Measurements from ENCODE around the gene SRSF6.

- TF ChIP-seq CTCF (IDR thresholded peaks at IDR 0.05; ENCODE audit: low read depth, low read length, poor library complexity, severe bottlenecking) = no peak
- no peak for TF ChIP-seq EZH2phosphoT487 (IDR thresholded peaks at IDR 0.05; ENCODE audit: borderline replicate concordance, low read length)
Measured at GRCh38 chr20:43457640-43458421, at the start of gene SRSF6.

Measured in DOHH2 (cell line).